Esophagus muscularis mucosa (tissue), 4 donors: Measurements from ENCODE around the gene STMN3. TPM values are rescaled to one million over a fixed set of nuclear protein-coding genes. Genes with fewer than 3 reads are reported as not detected.

ENCODE experiments used
- DNase-seq: peaks from one replicate; pipeline ENCODE4 v3.0.0-alpha.2; 2017; ENCODE audit errors: extremely low spot score
- H3K27ac ChIP-seq, 4 donors: fragments of 200-600 bp; sonication (generic); replicated peaks in 1 of 4; 1 replicate in 3 of 4; 2 replicates in 1 of 4; pipeline ENCODE4 v1.5.1; 2016 to 2019; ENCODE audit warnings: mild to moderate bottlenecking in 1 of 4
- H3K27me3 ChIP-seq, 4 donors: fragments of 200-600 bp; sonication (generic); one replicate each; pipeline versions ENCODE4 v1.5.1 to v1.6.0; 2016 to 2019
- H3K36me3 ChIP-seq, 4 donors: fragments of 200-600 bp; sonication (generic); one replicate each; pipeline ENCODE4 v1.5.1; 2016 to 2019
- H3K4me1 ChIP-seq, 4 donors: fragments of 200-600 bp; sonication (generic); one replicate each; pipeline ENCODE4 v1.5.1; 2016 to 2019
- H3K4me3 ChIP-seq, 4 donors: fragments of 200-600 bp; sonication (generic); 1 replicate in 2 of 4; 2 replicates in 2 of 4; pipeline ENCODE4 v1.5.1; 2016 to 2019; ENCODE audit warnings: mild to moderate bottlenecking in 4 of 4, moderate library complexity in 1 of 4
- H3K9me3 ChIP-seq, 4 donors: fragments of 200-600 bp; sonication (generic); 1 replicate in 3 of 4; 2 replicates in 1 of 4; pipeline ENCODE4 v1.5.1; 2016 to 2019
- EP300 ChIP-seq: sonication (generic); formaldehyde crosslinking; IDR thresholded peaks from one replicate; pipeline ENCODE4 v1.6.1; 2017; ENCODE audit warnings: antibody characterized with exemption
- POLR2A ChIP-seq: fragments of 450-650 bp; IDR thresholded peaks from one replicate; pipeline ENCODE4 v1.6.1; 2017; ENCODE audit warnings: antibody characterized with exemption, moderate library complexity, mild to moderate bottlenecking, low read depth
- POLR2AphosphoS5 ChIP-seq, 2 donors: sonication (generic); formaldehyde crosslinking; IDR thresholded peaks; one replicate each; pipeline ENCODE4 v1.6.1; 2017; ENCODE audit warnings: antibody characterized with exemption in 2 of 2
- WGBS: methylation state at CpG from one replicate; pipeline ENCODE4 v1.1.5; 2018; 5-methylcytosine and 5-hydroxymethylcytosine counted together
- intact Hi-C: fragments of 100-400 bp; cut with DNase I; formaldehyde crosslinking; loops from one replicate; pipeline ENCODE4 v1.15.1; 2023
- total RNA-seq, 4 donors: library from RNA; depleted of rRNA; stranded (reverse); fragments of >200 nt; gene quantifications; one replicate each; pipeline versions ENCODE4 v1.1.0 to v1.2.1, GENCODE V29; 2016
- TF ChIP-seq, protein P1 (sequence below), 3 experiments: fragments of 200-600 bp in 2 of 3; fragments of 450-650 bp in 1 of 3; sonication (generic) in 2 of 3; IDR thresholded peaks; one replicate each; pipeline ENCODE4 v1.5.1; 2017 to 2019; ENCODE audit warnings: antibody characterized with exemption in 3 of 3, mild to moderate bottlenecking in 2 of 3, moderate library complexity in 1 of 3

The STMN3 gene
- total RNA-seq, 4 donors from 2014 or later: 13.3 to 47.4 (median 28.9) TPM

GRCh38 chr20:63612276-63612931 is 40.8 kb downstream of the STMN3 start:
- H3K4me3 ChIP-seq: no peak overlapping the region
- intact Hi-C loops: no loop called here
- TF ChIP-seq, protein P1, sequence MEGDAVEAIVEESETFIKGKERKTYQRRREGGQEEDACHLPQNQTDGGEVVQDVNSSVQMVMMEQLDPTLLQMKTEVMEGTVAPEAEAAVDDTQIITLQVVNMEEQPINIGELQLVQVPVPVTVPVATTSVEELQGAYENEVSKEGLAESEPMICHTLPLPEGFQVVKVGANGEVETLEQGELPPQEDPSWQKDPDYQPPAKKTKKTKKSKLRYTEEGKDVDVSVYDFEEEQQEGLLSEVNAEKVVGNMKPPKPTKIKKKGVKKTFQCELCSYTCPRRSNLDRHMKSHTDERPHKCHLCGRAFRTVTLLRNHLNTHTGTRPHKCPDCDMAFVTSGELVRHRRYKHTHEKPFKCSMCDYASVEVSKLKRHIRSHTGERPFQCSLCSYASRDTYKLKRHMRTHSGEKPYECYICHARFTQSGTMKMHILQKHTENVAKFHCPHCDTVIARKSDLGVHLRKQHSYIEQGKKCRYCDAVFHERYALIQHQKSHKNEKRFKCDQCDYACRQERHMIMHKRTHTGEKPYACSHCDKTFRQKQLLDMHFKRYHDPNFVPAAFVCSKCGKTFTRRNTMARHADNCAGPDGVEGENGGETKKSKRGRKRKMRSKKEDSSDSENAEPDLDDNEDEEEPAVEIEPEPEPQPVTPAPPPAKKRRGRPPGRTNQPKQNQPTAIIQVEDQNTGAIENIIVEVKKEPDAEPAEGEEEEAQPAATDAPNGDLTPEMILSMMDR (IDR thresholded peaks at IDR 0.05): no peak

DNA sequence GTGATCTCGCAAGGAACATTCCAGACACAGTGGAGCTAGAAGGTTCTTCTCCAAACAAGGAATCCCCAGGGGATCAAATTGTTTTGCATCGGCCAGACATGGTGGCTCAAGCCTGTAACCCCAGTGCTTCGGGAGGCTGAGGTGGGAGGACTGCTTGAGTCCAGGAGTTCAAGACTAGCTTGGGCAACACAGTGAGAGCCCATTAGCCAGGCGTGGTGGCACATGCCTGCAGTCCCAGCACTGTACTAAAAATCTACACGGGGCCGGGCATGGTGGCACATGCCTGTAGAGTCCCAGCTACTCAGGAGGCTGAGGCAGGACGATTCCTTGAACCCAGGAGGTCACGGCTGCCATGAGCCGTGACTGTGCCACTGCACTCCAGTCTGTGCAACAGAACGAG is 41.6 kb downstream of the STMN3 start:
- Histone ChIP-seq H3K9me3 (no peaks in the 10 kb centered on the region), H3K4me1 (no peaks in the 10 kb centered on the region), H3K27me3 (no peaks in the 10 kb centered on the region), H3K4me3 (no peak overlapping the region), H3K36me3 (peaks cover 0 to 29% (median 20%) of the 10 kb centered on the region in 4 donors), H3K27ac (no peak overlapping the region)
- intact Hi-C loops: no loop called here
- WGBS: 93% methylated on average over 8 of the region's 10 CpGs
- no peak for DNase-seq
- no peak for TF ChIP-seq POLR2AphosphoS5 (IDR thresholded peaks at IDR 0.05)
- TF ChIP-seq EP300: no peak
- TF ChIP-seq POLR2A: no peak
- TF ChIP-seq, protein P1 (IDR thresholded peaks at IDR 0.05): no peak

More at GRCh38 chr20:63612276-63612931, 40.8 kb downstream of the STMN3 start:
- peaks cover under 1 to 37% (median 26%) of the 10 kb centered on the region in 4 donors for H3K36me3 ChIP-seq
- DNase-seq: no peak
- H3K9me3 ChIP-seq: no peaks in the 10 kb centered on the region
- H3K4me1 ChIP-seq: no peaks in the 10 kb centered on the region
- H3K27me3 ChIP-seq: no peaks in the 10 kb centered on the region
- no peak overlapping the region for H3K27ac ChIP-seq
- WGBS: 76% methylated on average over 20 of the region's 20 CpGs

DNA sequence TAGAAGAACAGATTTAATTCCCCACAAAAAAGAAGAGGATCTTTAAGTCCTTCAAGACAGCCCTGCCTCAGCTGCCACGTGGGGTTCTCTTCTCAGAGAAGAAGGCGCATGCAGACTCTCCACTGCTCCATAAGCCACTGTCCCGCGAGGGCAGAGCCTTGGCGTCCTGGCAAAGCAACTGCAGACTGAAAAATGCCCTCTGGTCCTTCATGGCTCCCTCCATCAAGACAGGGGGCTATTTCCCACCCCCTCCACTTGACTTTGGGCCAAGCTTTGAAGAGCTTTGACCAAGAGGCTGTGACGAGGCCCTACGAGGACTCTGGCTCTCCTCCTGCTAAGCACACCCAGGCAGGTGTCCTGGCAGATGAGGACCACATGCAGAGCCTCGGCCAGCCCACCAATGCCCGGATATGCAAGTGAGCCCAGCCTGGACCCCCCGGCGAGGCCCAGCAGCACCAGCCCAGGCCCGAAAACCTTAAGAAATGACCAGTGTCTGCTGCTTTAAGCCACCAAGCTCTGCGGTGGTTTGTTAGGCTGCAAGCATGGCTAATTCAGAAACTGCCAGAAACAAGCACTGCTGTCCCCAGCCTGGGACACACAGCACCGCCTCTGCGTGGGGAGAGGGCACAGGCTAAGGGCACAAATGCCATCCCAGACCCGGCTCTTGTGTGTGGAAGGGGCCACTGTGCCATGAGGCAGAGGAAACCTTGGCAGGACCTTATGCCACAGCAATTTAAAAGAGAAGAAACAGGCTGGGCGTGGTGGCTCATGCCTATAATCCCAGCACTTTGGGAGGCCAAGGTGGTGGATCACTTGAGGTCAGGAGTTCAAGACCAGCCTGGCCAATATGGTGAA is 42.4 kb downstream of the STMN3 start:
- TF ChIP-seq EP300: no peak
- no peak for TF ChIP-seq POLR2A
- no peak for TF ChIP-seq POLR2AphosphoS5 (IDR thresholded peaks at IDR 0.05)
- TF ChIP-seq, protein P1 (IDR thresholded peaks at IDR 0.05): no peak
- Histone ChIP-seq H3K36me3 (peaks cover 0 to 21% (median 12%) of the 10 kb centered on the region in 4 donors), H3K9me3 (no peaks in the 10 kb centered on the region), H3K27me3 (no peaks in the 10 kb centered on the region), H3K27ac (no peak overlapping the region), H3K4me3 (no peak overlapping the region), H3K4me1 (no peaks in the 10 kb centered on the region)
- 86% methylated on average over 15 of the region's 17 CpGs for WGBS
- intact Hi-C loops: no loop called here
- DNase-seq: no peak

GRCh38 chr20:63606686-63607085 is 46.5 kb downstream of the STMN3 start:
- no peaks in the 10 kb centered on the region for H3K27me3 ChIP-seq
- 83% methylated on average over 9 of the region's 9 CpGs for WGBS
- H3K9me3 ChIP-seq: no peaks in the 10 kb centered on the region
- DNase-seq: no peak
- no peak overlapping the region for H3K27ac ChIP-seq
- intact Hi-C loops: no loop called here
- H3K4me3 ChIP-seq: no peak overlapping the region
- TF ChIP-seq, protein P1 (IDR thresholded peaks at IDR 0.05): no peak
- TF ChIP-seq EP300: no peak
- no peak for TF ChIP-seq POLR2A
- TF ChIP-seq POLR2AphosphoS5 (IDR thresholded peaks at IDR 0.05): no peak
- H3K36me3 ChIP-seq: peaks cover 17 to 31% (median 25%) of the 10 kb centered on the region in 4 donors
- H3K4me1 ChIP-seq: no peaks in the 10 kb centered on the region
